HepG2 (cell line): ENCODE measurements around the gene NIT2. TPM values are rescaled to one million over a fixed set of nuclear protein-coding genes. Genes with fewer than 3 reads are reported as not detected.

ENCODE experiments used
- ARID4A ChIP-seq: sonication (generic); formaldehyde crosslinking; IDR thresholded peaks from 2 replicates; pipeline ENCODE4 v1.5.0; 2020; ENCODE audit warnings: mild to moderate bottlenecking, missing genetic modification reagents, borderline replicate concordance
- CHD2 ChIP-seq: IDR thresholded peaks from 2 replicates; pipeline ENCODE4 v1.6.1; 2011; ENCODE audit warnings: low read depth, low read length, improper control_type of control experiment
- E2F2 ChIP-seq: sonication (generic); formaldehyde crosslinking; IDR thresholded peaks from 2 replicates; pipeline ENCODE4 v1.4.0; 2020; ENCODE audit warnings: missing genetic modification reagents, borderline replicate concordance
- HMGXB4 ChIP-seq, 2 experiments: sonication (generic) in 1 of 2; formaldehyde crosslinking in 1 of 2; IDR thresholded peaks; 2 replicates each; pipeline versions ENCODE4 v1.4.0 to v1.6.1; 2018 to 2020; ENCODE audit warnings: missing genetic modification reagents in 2 of 2, borderline replicate concordance in 1 of 2, low read depth in 1 of 2, mild to moderate bottlenecking in 1 of 2, missing biosample characterization in 1 of 2
- HOXA3 ChIP-seq: sonication (generic); formaldehyde crosslinking; IDR thresholded peaks from 2 replicates; pipeline ENCODE4 v1.5.0; 2020; ENCODE audit warnings: missing genetic modification reagents
- PITX1 ChIP-seq: sonication (generic); formaldehyde crosslinking; IDR thresholded peaks from 2 replicates; pipeline ENCODE4 v1.5.1; 2020; ENCODE audit warnings: mild to moderate bottlenecking, missing genetic modification reagents
- SALL1 ChIP-seq: sonication (generic); formaldehyde crosslinking; IDR thresholded peaks from 2 replicates; pipeline ENCODE4 v1.8.0; 2022; ENCODE audit warnings: mild to moderate bottlenecking, missing genetic modification reagents
- TAF1 ChIP-seq: sonication (generic); formaldehyde crosslinking; IDR thresholded peaks from 2 replicates; pipeline ENCODE4 v1.4.0; 2020; ENCODE audit warnings: missing genetic modification reagents
- ZGPAT ChIP-seq: IDR thresholded peaks from 2 replicates; pipeline ENCODE4 v1.6.1; 2016; ENCODE audit warnings: mild to moderate bottlenecking
- ZNF362 ChIP-seq: sonication (generic); formaldehyde crosslinking; IDR thresholded peaks from 2 replicates; pipeline ENCODE4 v1.4.0; 2020; ENCODE audit warnings: missing genetic modification reagents, mild to moderate bottlenecking, borderline replicate concordance
- ZNF549 ChIP-seq: sonication (generic); formaldehyde crosslinking; IDR thresholded peaks from 2 replicates; pipeline ENCODE4 v1.5.0; 2020; ENCODE audit warnings: missing genetic modification reagents
- ZNF775 ChIP-seq: sonication (generic); formaldehyde crosslinking; IDR thresholded peaks from 2 replicates; pipeline ENCODE4 v1.4.0; 2020; ENCODE audit warnings: missing genetic modification reagents, mild to moderate bottlenecking, moderate library complexity, borderline replicate concordance
- polyA plus RNA-seq, 8 experiments: library from polyadenylated mRNA; depleted of rRNA in 3 of 8; stranded (reverse) in 7 of 8; unstranded in 1 of 8; fragments of >200 nt; fragmentation: Illumina TruSeq in 4 of 8; extraction: Trizol in 4 of 8; gene quantifications; 2 replicates each; pipeline versions ENCODE4 v1.2.1 to v1.2.3, GENCODE V29; 2011 to 2016; ENCODE audit warnings: low read depth in 4 of 8, missing spikeins in 1 of 8, mixed read lengths in 1 of 8; ENCODE audit not compliant: insufficient read depth in 1 of 8
- total RNA-seq, 5 experiments: library from RNA; depleted of rRNA; stranded (reverse); fragments of >200 nt; fragmentation: Illumina TruSeq; extraction: Trizol; gene quantifications; 2 replicates each; pipeline ENCODE4 v1.2.3, GENCODE V29; 2016; ENCODE audit warnings: low read depth in 1 of 5

Gene NIT2
- total and polyA plus RNA-seq, 2 of the 13 experiments (the other 11 are each of a cell fraction or from before 2014, with no cell fraction given): 43.4 to 49.1 TPM

GRCh38 chr3:100403362-100404249 lies 69.0 kb downstream of the NIT2 start (continued):
- peak; percentile 22; the same call in 1 of the 2 replicates for TF ChIP-seq ARID4A (CRISPR knock-in tag)
- peak; percentile 20; the same call in 1 of the 2 replicates for TF ChIP-seq TAF1 (CRISPR knock-in tag)
- TF ChIP-seq ZGPAT (CRISPR knock-in tag): peak; percentile 33; the same call in 1 of the 2 replicates
- TF ChIP-seq ZNF362: peak; percentile 94
- 0 out of 2 replicates have a peak, but pooled peaks have one; percentile 38 for TF ChIP-seq PITX1 (CRISPR knock-in tag)
- no peak for TF ChIP-seq ZNF775
- no peak for TF ChIP-seq ZNF549 (CRISPR knock-in tag)
- TF ChIP-seq CHD2: no peak
- TF ChIP-seq SALL1 (CRISPR knock-in tag): peak; percentile 27; the same call in 1 of the 2 replicates
- TF ChIP-seq E2F2 (CRISPR knock-in tag): no peak
- TF ChIP-seq HMGXB4 (CRISPR knock-in tag; IDR thresholded peaks at IDR 0.05; ENCODE audit: borderline replicate concordance in 1 of 2, low read depth in 1 of 2): 0 out of 4 replicates have a peak, but pooled peaks of 1 of the 2 experiments have one; percentile 47
- peak; percentile 31; the same call in 1 of the 2 replicates for TF ChIP-seq HOXA3 (CRISPR knock-in tag)
